ENCODE data around the gene ACO2.
"Not testable (repeated sequence)": the region's sequence is repeated elsewhere in the genome, so short reads cannot be mapped to it uniquely, and the experiment has no call there.

Gene ACO2

GRCh38 chr22:41556561-41556960 is 87.6 kb downstream of the ACO2 start:
- Histone ChIP-seq H3F3A (ENCODE audit: control insufficient read depth, insufficient read depth) (no peaks in the 10 kb centered on the region), H3K9me2 (replicated peaks; ENCODE audit: control insufficient read depth, low read length) (no peaks in the 10 kb centered on the region), H3K36me3 (ENCODE audit: control insufficient read depth, low read length) (no peaks in the 10 kb centered on the region), H3K79me2 (ENCODE audit: control insufficient read depth, low read length) (no peaks in the 10 kb centered on the region), H3K4me1 (ENCODE audit: control insufficient read depth, low read length) (no peaks in the 10 kb centered on the region), H3K27me3 (ENCODE audit: control insufficient read depth, low read length) (peaks cover 31% of the 10 kb centered on the region), H3K27ac (ENCODE audit: low read depth, low read length) (no peak overlapping the region), H3K9me3 (ENCODE audit: control insufficient read depth, insufficient read depth, low read length) (no peaks in the 10 kb centered on the region), H3K4me2 (ENCODE audit: low read length) (no peak overlapping the region), H4K20me1 (ENCODE audit: control insufficient read depth, insufficient read depth, low read depth, low read length) (no peaks in the 10 kb centered on the region), H3K4me3 (ENCODE audit: low read length) (no peak overlapping the region)
- TF ChIP-seq CTCF (IDR thresholded peaks at IDR 0.05; ENCODE audit: low read depth, low read length, poor library complexity, severe bottlenecking) (no peak), EZH2phosphoT487 (IDR thresholded peaks at IDR 0.05; ENCODE audit: borderline replicate concordance, low read length) (no peak)

GRCh38 chr22:41557401-41558240 is 88.7 kb downstream of the ACO2 start:
- Histone ChIP-seq H3K9me3 (ENCODE audit: control insufficient read depth, insufficient read depth, low read length) (no peaks in the 10 kb centered on the region), H3F3A (ENCODE audit: control insufficient read depth, insufficient read depth) (no peaks in the 10 kb centered on the region), H3K4me1 (ENCODE audit: control insufficient read depth, low read length) (no peaks in the 10 kb centered on the region), H3K4me2 (ENCODE audit: low read length) (no peak overlapping the region), H3K79me2 (ENCODE audit: control insufficient read depth, low read length) (no peaks in the 10 kb centered on the region), H3K9me2 (replicated peaks; ENCODE audit: control insufficient read depth, low read length) (no peaks in the 10 kb centered on the region), H3K4me3 (ENCODE audit: low read length) (no peak overlapping the region), H3K36me3 (ENCODE audit: control insufficient read depth, low read length) (no peaks in the 10 kb centered on the region), H3K27me3 (ENCODE audit: control insufficient read depth, low read length) (peaks cover 37% of the 10 kb centered on the region), H3K27ac (ENCODE audit: low read depth, low read length) (no peak overlapping the region), H4K20me1 (ENCODE audit: control insufficient read depth, insufficient read depth, low read depth, low read length) (no peaks in the 10 kb centered on the region)
- TF ChIP-seq CTCF (IDR thresholded peaks at IDR 0.05; ENCODE audit: low read depth, low read length, poor library complexity, severe bottlenecking): no peak
- no peak for TF ChIP-seq EZH2phosphoT487 (IDR thresholded peaks at IDR 0.05; ENCODE audit: borderline replicate concordance, low read length)

GRCh38 chr22:41558241-41558630 is 89.3 kb downstream of the ACO2 start:
- not testable (repeated sequence) for H3K4me2 ChIP-seq (ENCODE audit: low read length); H4K20me1 ChIP-seq (ENCODE audit: control insufficient read depth, insufficient read depth, low read depth, low read length); H3K27ac ChIP-seq (ENCODE audit: low read depth, low read length); H3K4me3 ChIP-seq (ENCODE audit: low read length); H3K9me2 ChIP-seq (replicated peaks; ENCODE audit: control insufficient read depth, low read length); H3K4me1 ChIP-seq (ENCODE audit: control insufficient read depth, low read length); H3K9me3 ChIP-seq (ENCODE audit: control insufficient read depth, insufficient read depth, low read length); H3K79me2 ChIP-seq (ENCODE audit: control insufficient read depth, low read length); H3K36me3 ChIP-seq (ENCODE audit: control insufficient read depth, low read length); H3F3A ChIP-seq (ENCODE audit: control insufficient read depth, insufficient read depth)
- peaks cover 35% of the 10 kb centered on the region for H3K27me3 ChIP-seq (ENCODE audit: control insufficient read depth, low read length)

GRCh38 chr22:41560095-41560471 is 91.2 kb downstream of the ACO2 start:
- Histone ChIP-seq H3K27me3 (ENCODE audit: control insufficient read depth, low read length) (peaks cover 35% of the 10 kb centered on the region), H3K36me3 (ENCODE audit: control insufficient read depth, low read length) (no peaks in the 10 kb centered on the region), H3K4me2 (ENCODE audit: low read length) (no peak overlapping the region), H3F3A (ENCODE audit: control insufficient read depth, insufficient read depth) (no peaks in the 10 kb centered on the region), H3K79me2 (ENCODE audit: control insufficient read depth, low read length) (no peaks in the 10 kb centered on the region), H4K20me1 (ENCODE audit: control insufficient read depth, insufficient read depth, low read depth, low read length) (no peaks in the 10 kb centered on the region), H3K4me3 (ENCODE audit: low read length) (no peak overlapping the region), H3K27ac (ENCODE audit: low read depth, low read length) (no peak overlapping the region), H3K9me2 (replicated peaks; ENCODE audit: control insufficient read depth, low read length) (no peaks in the 10 kb centered on the region), H3K4me1 (ENCODE audit: control insufficient read depth, low read length) (no peaks in the 10 kb centered on the region), H3K9me3 (ENCODE audit: control insufficient read depth, insufficient read depth, low read length) (no peaks in the 10 kb centered on the region)
- TF ChIP-seq EZH2phosphoT487 (IDR thresholded peaks at IDR 0.05; ENCODE audit: borderline replicate concordance, low read length): no peak
- TF ChIP-seq CTCF (IDR thresholded peaks at IDR 0.05; ENCODE audit: low read depth, low read length, poor library complexity, severe bottlenecking): no peak
